GM12878 (cell line): ENCODE measurements around the gene ZNF385C. TPM values are rescaled to one million over a fixed set of nuclear protein-coding genes. Genes with fewer than 3 reads are reported as not detected.

Source experiments
- ATAC-seq: fragments of 200-7000 bp; cut with Tn5 transposase; 3 replicates; pipeline ENCODE4 v1.9.1; 2020; ENCODE audit warnings: mild to moderate bottlenecking, moderate library complexity
- BruUV-seq: library from RNA; stranded (reverse); fragments of 400-500 nt; replicated peaks from 2 replicates; lab custom pipeline; 2021; lab: Mats Ljungman, UMichigan
- CTCF ChIA-PET: fragments of 300-600 bp; sonication (Branson Sonifier 250); formaldehyde crosslinking; extraction: SDS; loops from one replicate; lab custom pipeline; 2021; ENCODE audit warnings: inconsistent platforms; lab: Yijun Ruan, JAX
- POLR2A ChIA-PET: fragments of 350-600 bp; formaldehyde crosslinking; extraction: SDS; loops from one replicate; lab custom pipeline; 2021; ENCODE audit warnings: inconsistent platforms; lab: Charles Lee
- RAD21 ChIA-PET: fragments of 300-600 bp; sonication (Branson Sonifier 250); formaldehyde crosslinking; loops from one replicate; lab custom pipeline; 2023; ENCODE audit warnings: antibody characterized with exemption; ENCODE audit not compliant: unreplicated experiment; lab: Charles Lee
- SMC1A ChIA-PET: fragments of 300-600 bp; sonication (Branson Sonifier 250); formaldehyde crosslinking; loops from one replicate; lab custom pipeline; 2023; ENCODE audit not compliant: unreplicated experiment, uncharacterized antibody; lab: Charles Lee
- DNase-seq: peaks from one replicate; pipeline ENCODE4 v3.0.0-alpha.2; 2011; ENCODE audit warnings: low read depth, low spot score
- FAIRE-seq: peaks from 3 replicates; lab custom pipeline; 2011; peaks lifted over from hg19 to GRCh38; lab: Jason Lieb, UNC
- H2AFZ ChIP-seq: 2 replicates; pipeline ENCODE4 v1.6.0; 2011; ENCODE audit warnings: low read depth, low read length, control low read depth; ENCODE audit not compliant: control insufficient read depth
- H3K27ac ChIP-seq: 2 replicates; pipeline ENCODE4 v1.5.1; 2011; ENCODE audit warnings: control low read depth; ENCODE audit not compliant: control insufficient read depth, insufficient read depth
- H3K27me3 ChIP-seq, 2 experiments: replicated peaks in 1 of 2; 2 replicates each; pipeline versions ENCODE4 v1.6.0 to v1.6.1; 2011; ENCODE audit warnings: low read length in 1 of 2; ENCODE audit not compliant: control insufficient read depth in 2 of 2, insufficient read depth in 2 of 2
- H3K36me3 ChIP-seq, 2 experiments: 2 replicates each; pipeline ENCODE4 v1.5.1; 2011; ENCODE audit warnings: low read length in 1 of 2; ENCODE audit not compliant: control insufficient read depth in 2 of 2, insufficient read depth in 2 of 2
- H3K4me1 ChIP-seq: 2 replicates; pipeline ENCODE4 v1.6.1; 2011; ENCODE audit warnings: mild to moderate bottlenecking, low read length, moderate library complexity, mixed read lengths; ENCODE audit not compliant: control insufficient read depth, insufficient read depth
- H3K4me2 ChIP-seq: 2 replicates; pipeline ENCODE4 v1.6.0; 2011; ENCODE audit warnings: control low read depth; ENCODE audit not compliant: control insufficient read depth, insufficient read depth
- H3K4me3 ChIP-seq: fragments of 200-600 bp; sonication (generic); 2 replicates; pipeline ENCODE4 v1.5.1; 2016
- H3K79me2 ChIP-seq: 2 replicates; pipeline ENCODE4 v1.6.0; 2011; ENCODE audit warnings: low read length; ENCODE audit not compliant: control insufficient read depth, insufficient read depth
- H3K9ac ChIP-seq: 2 replicates; pipeline ENCODE4 v1.8.0; 2011; ENCODE audit warnings: low read length, control low read depth, mixed read lengths; ENCODE audit not compliant: control insufficient read depth, insufficient read depth
- H3K9me3 ChIP-seq: replicated peaks from 3 replicates; pipeline ENCODE4 v1.5.1; 2011; ENCODE audit warnings: mild to moderate bottlenecking, low read length; ENCODE audit not compliant: control insufficient read depth, insufficient read depth
- H4K20me1 ChIP-seq: 2 replicates; pipeline ENCODE4 v1.6.0; 2011; ENCODE audit not compliant: control insufficient read depth, insufficient read depth
- BHLHE40 ChIP-seq, 2 experiments: fragments of 450-650 bp in 1 of 2; IDR thresholded peaks; 2 replicates each; pipeline ENCODE4 v1.6.1; 2011 to 2017; ENCODE audit warnings: low read depth in 2 of 2, borderline replicate concordance in 1 of 2, improper control_type of control experiment in 1 of 2, low read length in 1 of 2, mild to moderate bottlenecking in 1 of 2
- DPF2 ChIP-seq: fragments of 450-650 bp; IDR thresholded peaks from 2 replicates; pipeline ENCODE4 v1.6.1; 2017; ENCODE audit warnings: mild to moderate bottlenecking
- KAT2A ChIP-seq: conservative IDR thresholded peaks from 2 replicates; pipeline ENCODE4 v1.6.1; 2011; ENCODE audit warnings: low read depth, low read length; ENCODE audit not compliant: control insufficient read depth
- NBN ChIP-seq: fragments of 450-650 bp; IDR thresholded peaks from 2 replicates; pipeline ENCODE4 v1.6.1; 2016
- NRF1 ChIP-seq: conservative IDR thresholded peaks from 2 replicates; pipeline ENCODE4 v1.6.1; 2011; ENCODE audit warnings: mild to moderate bottlenecking, low read depth, low read length, improper control_type of control experiment
- RB1 ChIP-seq: fragments of 450-650 bp; formaldehyde crosslinking; IDR thresholded peaks from 2 replicates; pipeline ENCODE4 v1.6.1; 2017; ENCODE audit warnings: mild to moderate bottlenecking, borderline replicate concordance
- RBBP5 ChIP-seq: fragments of 200-600 bp; sonication (generic); conservative IDR thresholded peaks from 2 replicates; pipeline ENCODE4 v1.6.1; 2016
- SMAD1 ChIP-seq: fragments of 450-650 bp; IDR thresholded peaks from 2 replicates; pipeline ENCODE4 v1.6.1; 2018; ENCODE audit warnings: mild to moderate bottlenecking, low read depth; ENCODE audit not compliant: partially characterized antibody
- SMARCA5 ChIP-seq: fragments of 450-650 bp; IDR thresholded peaks from 2 replicates; pipeline ENCODE4 v1.6.1; 2017; ENCODE audit warnings: mild to moderate bottlenecking
- YBX1 ChIP-seq: fragments of 450-650 bp; IDR thresholded peaks from 2 replicates; pipeline ENCODE4 v1.6.1; 2016; ENCODE audit warnings: antibody characterized with exemption
- WGBS: methylation state at CpG from one replicate; pipeline ENCODE4 v1.1.6; 2016; ENCODE audit warnings: low lambda C conversion rate; ENCODE audit not compliant: insufficient replicate concordance, insufficient coverage; ENCODE audit errors: missing lambda C conversion rate; 5-methylcytosine and 5-hydroxymethylcytosine counted together
- in situ Hi-C: fragments of 300-500 bp; cut with MboI; formaldehyde crosslinking; loops from 9 replicates; pipeline ENCODE4 v1.14.3; 2018; ENCODE audit warnings: mixed read lengths
- intact Hi-C: fragments of 100-400 bp; cut with micrococcal nuclease; formaldehyde crosslinking; loops from one replicate; pipeline ENCODE4 v1.14.2; 2022; ENCODE audit not compliant: unreplicated experiment
- polyA plus RNA-seq, 11 experiments: library from polyadenylated mRNA; depleted of rRNA in 4 of 11; unstranded in 6 of 11; stranded (reverse) in 5 of 11; fragments of >200 nt; fragmentation: Nextera tagmentation in 4 of 11; fragmentation: Illumina TruSeq in 1 of 11; extraction: Ambion mirVana in 4 of 11; extraction: Trizol in 1 of 11; gene quantifications; 1 replicate in 1 of 11; 2 replicates in 10 of 11; pipeline versions ENCODE4 v1.2.1 to v1.2.3, GENCODE V29; 2011 to 2016; ENCODE audit warnings: inconsistent platforms in 2 of 11, missing spikeins in 2 of 11, low read depth in 1 of 11
- total RNA-seq, 4 experiments: library from RNA; depleted of rRNA in 3 of 4; stranded (reverse); fragments of >200 nt in 3 of 4; fragmentation: Illumina TruSeq in 1 of 4; extraction: Trizol in 1 of 4; gene quantifications; 2 replicates each; pipeline versions ENCODE4 v1.2.1 to v1.2.3, GENCODE V29; 2013 to 2021
- TF ChIP-seq, protein P1 (sequence below): fragments of 450-650 bp; IDR thresholded peaks from 2 replicates; pipeline ENCODE4 v1.6.1; 2017; ENCODE audit warnings: mild to moderate bottlenecking
- TF ChIP-seq, protein P2 (sequence below): IDR thresholded peaks from 2 replicates; pipeline ENCODE4 v1.6.1; 2011; ENCODE audit warnings: borderline replicate concordance, low read depth, mild to moderate bottlenecking, moderate library complexity, low read length; ENCODE audit not compliant: insufficient read depth, poor library complexity, severe bottlenecking

ZNF385C gene
- total and polyA plus RNA-seq, 10 of the 15 experiments (the other 5 are each of a cell fraction or from before 2014, with no cell fraction given), result 0.06 to 0.20 (median 0.07) TPM; not detected in 5

DNA sequence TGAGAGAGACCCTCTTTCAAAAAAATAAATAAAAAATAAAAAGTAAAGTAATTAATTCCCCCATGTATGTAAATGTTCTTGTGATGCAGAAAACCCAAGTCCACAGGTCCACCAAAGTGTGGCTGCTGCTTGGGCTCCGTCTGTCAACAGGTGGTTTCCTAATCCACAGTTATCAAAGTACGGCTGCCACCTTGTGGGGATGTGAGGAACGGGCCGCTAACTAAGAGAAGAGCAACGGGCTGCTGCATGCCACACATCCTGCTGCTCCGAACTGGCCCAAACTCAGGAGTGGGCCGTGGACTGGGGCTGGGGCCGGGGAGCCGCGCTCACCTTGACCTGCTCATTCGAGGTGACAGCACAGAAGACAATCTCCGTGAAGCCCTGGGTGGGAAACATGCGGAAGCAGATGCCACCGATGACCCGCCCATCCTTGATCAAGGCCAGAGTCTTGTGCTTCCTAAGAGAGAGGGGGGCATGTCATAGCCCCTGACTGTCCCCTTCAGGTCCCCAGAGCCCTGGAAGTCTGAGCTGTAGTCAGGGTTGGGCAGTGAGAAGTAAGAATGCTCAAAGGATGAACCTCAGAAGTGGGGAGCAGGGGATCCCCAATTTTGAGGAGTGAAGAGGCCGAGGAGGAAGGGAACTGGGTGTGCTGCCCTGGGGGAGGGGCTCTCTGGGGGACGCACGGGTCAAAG lies 18.6 kb upstream of the ZNF385C start (continued):
- TF ChIP-seq BHLHE40 (IDR thresholded peaks at IDR 0.05; ENCODE audit: borderline replicate concordance in 1 of 2, low read depth in 2 of 2, low read length in 1 of 2), result peak in 1 of 2 experiments; percentile 10; a peak in 1 of 4 replicates
- TF ChIP-seq RB1, result no peak
- TF ChIP-seq, all 136 proteins: peak for 13

DNA sequence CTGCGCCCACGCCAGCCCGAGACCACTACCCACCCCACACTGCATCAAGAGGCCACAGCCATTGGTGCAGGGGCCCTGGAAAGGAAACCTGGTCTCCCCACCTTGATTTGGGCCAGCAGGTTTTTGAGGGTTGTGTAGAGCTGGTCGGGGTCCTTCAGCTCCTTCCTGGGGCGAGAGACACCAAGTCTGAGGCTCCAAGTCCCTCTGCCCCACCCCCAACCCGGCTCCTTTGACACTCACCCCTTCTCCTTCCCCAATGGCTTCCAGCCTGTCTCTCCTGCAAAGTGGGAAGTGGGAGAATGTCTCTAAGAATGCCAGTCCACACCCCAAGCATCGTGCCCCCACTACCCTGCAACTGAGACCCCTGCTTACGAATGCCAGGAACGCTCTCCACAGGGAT lies 15.8 kb upstream of the ZNF385C start:
- TF ChIP-seq RBBP5, result no peak
- TF ChIP-seq KAT2A, result no peak
- TF ChIP-seq SMARCA5, result no peak
- no peak for TF ChIP-seq NRF1
- no peak for TF ChIP-seq DPF2
- TF ChIP-seq NBN, result no peak
- no peak for TF ChIP-seq YBX1
- TF ChIP-seq, protein P1, sequence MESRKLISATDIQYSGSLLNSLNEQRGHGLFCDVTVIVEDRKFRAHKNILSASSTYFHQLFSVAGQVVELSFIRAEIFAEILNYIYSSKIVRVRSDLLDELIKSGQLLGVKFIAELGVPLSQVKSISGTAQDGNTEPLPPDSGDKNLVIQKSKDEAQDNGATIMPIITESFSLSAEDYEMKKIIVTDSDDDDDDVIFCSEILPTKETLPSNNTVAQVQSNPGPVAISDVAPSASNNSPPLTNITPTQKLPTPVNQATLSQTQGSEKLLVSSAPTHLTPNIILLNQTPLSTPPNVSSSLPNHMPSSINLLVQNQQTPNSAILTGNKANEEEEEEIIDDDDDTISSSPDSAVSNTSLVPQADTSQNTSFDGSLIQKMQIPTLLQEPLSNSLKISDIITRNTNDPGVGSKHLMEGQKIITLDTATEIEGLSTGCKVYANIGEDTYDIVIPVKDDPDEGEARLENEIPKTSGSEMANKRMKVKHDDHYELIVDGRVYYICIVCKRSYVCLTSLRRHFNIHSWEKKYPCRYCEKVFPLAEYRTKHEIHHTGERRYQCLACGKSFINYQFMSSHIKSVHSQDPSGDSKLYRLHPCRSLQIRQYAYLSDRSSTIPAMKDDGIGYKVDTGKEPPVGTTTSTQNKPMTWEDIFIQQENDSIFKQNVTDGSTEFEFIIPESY, result no peak
- TF ChIP-seq, protein P2, sequence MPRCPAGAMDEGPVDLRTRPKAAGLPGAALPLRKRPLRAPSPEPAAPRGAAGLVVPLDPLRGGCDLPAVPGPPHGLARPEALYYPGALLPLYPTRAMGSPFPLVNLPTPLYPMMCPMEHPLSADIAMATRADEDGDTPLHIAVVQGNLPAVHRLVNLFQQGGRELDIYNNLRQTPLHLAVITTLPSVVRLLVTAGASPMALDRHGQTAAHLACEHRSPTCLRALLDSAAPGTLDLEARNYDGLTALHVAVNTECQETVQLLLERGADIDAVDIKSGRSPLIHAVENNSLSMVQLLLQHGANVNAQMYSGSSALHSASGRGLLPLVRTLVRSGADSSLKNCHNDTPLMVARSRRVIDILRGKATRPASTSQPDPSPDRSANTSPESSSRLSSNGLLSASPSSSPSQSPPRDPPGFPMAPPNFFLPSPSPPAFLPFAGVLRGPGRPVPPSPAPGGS, result no peak
- TF ChIP-seq SMAD1, result no peak
- peaks cover 13% of the 10 kb centered on the region for H3K79me2 ChIP-seq
- WGBS, result 93% methylated on average over 9 of the region's 9 CpGs
- H3K36me3 ChIP-seq, result peaks cover 5 to 6% of the 10 kb centered on the region in 2 experiments; a peak in 2 of 4 replicates
- no peak overlapping the region for H3K4me2 ChIP-seq
- POLR2A ChIA-PET, result interaction anchor here (0.6 to 3.5 kb wide), 5 partner anchors 10 to 97 kb away, joined by 3 to 23 read pairs (median 4); partner anchors contain the start of genes DNAJC7 and NKIRAS2
- H3K9me3 ChIP-seq, result no peaks in the 10 kb centered on the region; the same call in 2 of the 3 replicates
- in situ Hi-C loops (loop anchor here (5.0 kb wide), 2 partner anchors 92 to 152 kb away; partner anchors contain the start of gene NKIRAS2), intact Hi-C loops (no loop called here)
- CTCF ChIA-PET, result interaction anchor here (0.9 to 7.5 kb wide), 9 partner anchors 11 to 150 kb away, joined by 3 to 61 read pairs (median 9); partner anchors contain the start of genes DNAJC7 and GHDC
- no peak overlapping the region for H3K9ac ChIP-seq
- FAIRE-seq (no peak), ATAC-seq (no peak), DNase-seq (no peak)
- H3K4me1 ChIP-seq, result peaks cover 35% of the 10 kb centered on the region
- no peaks in the 10 kb centered on the region for H4K20me1 ChIP-seq
- SMC1A ChIA-PET, result interaction anchor here (1.1 to 3.4 kb wide), 5 partner anchors 48 to 148 kb away, joined by 3 to 17 read pairs (median 16); partner anchors contain the start of genes CNP and KCNH4
- no peak overlapping the region for H3K4me3 ChIP-seq
- no peak overlapping the region for H3K27ac ChIP-seq
- H2AFZ ChIP-seq, result no peak overlapping the region
- no TSS peak for BruUV-seq
- RAD21 ChIA-PET, result interaction anchor here (1.0 to 2.7 kb wide), 6 partner anchors 65 to 196 kb away, joined by 4 to 16 read pairs (median 8); partner anchors contain the start of genes ACLY, CNP, DNAJC7 and KCNH4
- no peaks in the 10 kb centered on the region for H3K27me3 ChIP-seq
